Mesodermal cell (in vitro differentiated cells): ENCODE results near the gene TFB2M.

Experiments used
- H3K27ac ChIP-seq: 2 replicates; pipeline ENCODE4 v1.7.0; 2013; ENCODE audit warnings: mild to moderate bottlenecking, low read depth, low read length, moderate library complexity; ENCODE audit not compliant: severe bottlenecking
- H3K36me3 ChIP-seq: 2 replicates; pipeline ENCODE4 v1.7.1; 2013; ENCODE audit warnings: mild to moderate bottlenecking, low read length, moderate library complexity; ENCODE audit not compliant: control insufficient read depth, insufficient read depth
- H3K4me1 ChIP-seq: one replicate; pipeline ENCODE4 v1.7.1; 2013; ENCODE audit warnings: mild to moderate bottlenecking, low read length; ENCODE audit not compliant: insufficient read depth, control insufficient read depth, poor library complexity, severe bottlenecking
- H3K4me3 ChIP-seq: 2 replicates; pipeline ENCODE4 v1.7.0; 2013; ENCODE audit warnings: low read length, control low read depth, mild to moderate bottlenecking; ENCODE audit not compliant: insufficient read depth, poor library complexity, severe bottlenecking; ENCODE audit errors: extremely low read depth
- H3K9me3 ChIP-seq: 2 replicates; pipeline ENCODE4 v1.7.1; 2013; ENCODE audit warnings: mild to moderate bottlenecking, low read length, moderate library complexity; ENCODE audit not compliant: control insufficient read depth
- WGBS, 2 experiments: methylation state at CpG; one replicate each; pipeline ENCODE4 v1.1.5; 2013; ENCODE audit warnings: missing lambda C conversion rate in 2 of 2; ENCODE audit not compliant: insufficient coverage in 2 of 2; 5-methylcytosine and 5-hydroxymethylcytosine counted together

The TFB2M gene

DNA sequence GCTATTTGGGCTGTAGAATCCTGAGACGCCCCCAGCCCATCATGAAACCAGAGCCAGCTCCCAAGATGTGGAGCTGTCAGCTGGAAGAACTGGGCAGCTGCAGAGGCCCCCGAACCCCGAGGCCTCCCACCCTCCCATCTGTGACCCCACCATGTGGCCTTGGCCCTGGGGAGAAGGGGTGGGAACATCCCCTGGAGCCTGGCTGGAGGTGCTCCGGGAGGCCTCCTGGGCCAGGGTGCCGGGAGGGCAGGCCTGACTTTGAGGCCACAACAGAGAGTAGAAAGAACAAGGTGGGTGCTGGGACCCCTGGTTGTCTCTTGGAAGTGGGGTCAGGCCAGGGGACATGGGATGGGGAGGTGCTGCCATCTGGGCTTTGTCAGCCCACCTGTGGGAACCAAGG lies 53.0 kb downstream of the TFB2M start:
- no peaks in the 10 kb centered on the region for H3K36me3 ChIP-seq
- no peak overlapping the region for H3K27ac ChIP-seq
- H3K4me3 ChIP-seq: no peak overlapping the region
- peaks cover 30% of the 10 kb centered on the region for H3K9me3 ChIP-seq
- H3K4me1 ChIP-seq: no peaks in the 10 kb centered on the region
- WGBS, 2 experiments: 94 to 100% methylated on average over 3 of the region's 5 CpGs

GRCh38 chr1:246512635-246513034 lies 53.4 kb downstream of the TFB2M start:
- 81 to 90% methylated on average over 8 to 9 of the region's 10 CpGs for WGBS, 2 experiments
- peaks cover 29% of the 10 kb centered on the region for H3K9me3 ChIP-seq
- no peaks in the 10 kb centered on the region for H3K4me1 ChIP-seq
- no peak overlapping the region for H3K27ac ChIP-seq
- H3K36me3 ChIP-seq: no peaks in the 10 kb centered on the region
- no peak overlapping the region for H3K4me3 ChIP-seq

DNA sequence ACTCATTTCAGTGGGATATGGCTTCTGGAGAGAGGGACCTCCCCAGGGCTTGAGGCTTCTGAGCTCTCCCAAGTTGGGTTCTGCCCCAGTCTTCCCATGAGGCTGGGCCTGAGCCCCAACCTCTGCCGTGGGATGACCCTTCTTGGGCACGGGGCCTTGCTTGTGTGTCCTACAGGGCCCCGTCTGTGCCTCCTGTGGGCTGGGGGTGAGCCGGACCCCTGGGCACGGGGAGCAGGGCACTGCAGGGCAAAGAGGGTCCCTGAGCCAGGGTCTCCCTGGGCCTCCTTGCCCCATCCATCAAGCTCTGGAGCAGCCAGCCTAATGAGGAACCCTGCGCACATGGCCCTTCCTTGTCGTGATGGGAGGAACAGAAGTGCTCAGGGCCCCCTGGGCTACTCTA lies 53.8 kb downstream of the TFB2M start:
- no peaks in the 10 kb centered on the region for H3K36me3 ChIP-seq
- peaks cover 25% of the 10 kb centered on the region for H3K9me3 ChIP-seq
- no peaks in the 10 kb centered on the region for H3K4me1 ChIP-seq
- no peak overlapping the region for H3K27ac ChIP-seq
- WGBS, 2 experiments: 89 to 95% methylated on average over 6 of the region's 7 CpGs
- H3K4me3 ChIP-seq: no peak overlapping the region

DNA sequence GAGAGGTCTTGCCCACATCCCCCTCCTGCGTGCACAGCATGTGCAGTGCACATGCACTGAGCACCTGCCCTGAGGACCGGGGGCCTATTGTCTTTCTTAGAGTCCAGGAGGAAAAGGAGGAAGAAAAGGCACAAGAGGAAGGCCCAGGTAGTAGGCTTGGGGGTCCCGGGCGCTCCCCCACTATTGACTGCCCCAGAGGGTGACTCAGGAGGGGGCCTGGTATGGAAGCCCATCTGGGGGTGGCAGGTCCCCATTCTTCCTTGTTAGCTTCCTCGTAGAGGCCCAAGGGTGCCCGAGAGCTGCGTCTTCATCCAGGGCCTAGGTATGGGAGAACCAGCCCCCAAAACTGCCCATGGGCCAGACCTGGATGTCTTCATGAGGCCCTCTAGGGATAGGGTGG lies 54.9 kb downstream of the TFB2M start:
- Histone ChIP-seq H3K9me3 (peaks cover 14% of the 10 kb centered on the region), H3K4me1 (no peaks in the 10 kb centered on the region), H3K27ac (no peak overlapping the region), H3K4me3 (no peak overlapping the region), H3K36me3 (no peaks in the 10 kb centered on the region)
- WGBS, 2 experiments: 92 to 96% methylated on average over 2 to 5 of the region's 7 CpGs

GRCh38 chr1:246510147-246511030 lies 55.7 kb downstream of the TFB2M start:
- WGBS, 2 experiments: 73 to 87% methylated on average over 9 to 11 of the region's 13 CpGs
- Histone ChIP-seq H3K4me1 (no peaks in the 10 kb centered on the region), H3K4me3 (no peak overlapping the region), H3K27ac (no peak overlapping the region), H3K9me3 (peaks cover 6% of the 10 kb centered on the region), H3K36me3 (no peaks in the 10 kb centered on the region)

DNA sequence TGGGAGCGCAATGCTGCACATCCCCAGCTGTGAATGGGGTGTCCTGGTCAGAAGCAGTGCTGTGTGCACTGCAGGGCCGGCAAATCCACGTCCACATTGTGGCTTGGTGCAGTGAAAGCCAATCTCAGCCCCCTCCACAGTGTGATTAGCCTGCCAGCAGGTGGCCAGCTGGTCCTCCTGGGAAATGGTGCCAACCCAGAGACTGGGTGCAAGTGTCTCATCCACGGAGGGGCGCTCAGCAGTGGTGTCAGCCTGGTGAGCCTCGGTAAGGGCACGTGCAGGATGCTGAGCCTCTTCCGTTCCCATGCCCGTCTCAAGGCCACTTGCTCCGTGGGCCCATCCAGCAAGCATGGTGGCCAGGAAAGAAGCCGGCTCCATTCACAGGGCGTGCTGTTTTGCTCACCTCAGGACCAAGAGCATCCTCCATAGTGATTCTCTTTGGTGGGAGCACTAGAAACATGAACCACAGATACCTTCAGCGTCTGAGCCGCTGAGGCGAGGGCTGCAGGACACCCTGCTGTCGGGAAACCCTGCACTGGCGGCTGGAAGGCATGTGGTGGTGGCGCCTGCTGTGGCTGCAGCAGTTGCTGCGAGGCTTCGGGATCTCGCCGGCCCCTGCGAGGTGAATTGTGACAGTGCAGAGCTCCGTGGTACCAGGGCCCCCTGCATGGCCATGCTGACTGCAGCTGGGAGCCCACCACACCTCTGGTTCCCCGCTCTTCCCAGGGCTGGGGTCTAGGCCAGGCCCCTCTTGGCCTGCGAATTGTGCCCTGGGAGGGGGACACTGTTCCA lies 57.0 kb downstream of the TFB2M start:
- no peak overlapping the region for H3K27ac ChIP-seq
- WGBS, 2 experiments: 87 to 88% methylated on average over 20 to 26 of the region's 26 CpGs
- no peak overlapping the region for H3K4me3 ChIP-seq
- H3K36me3 ChIP-seq: no peaks in the 10 kb centered on the region
- H3K4me1 ChIP-seq: no peaks in the 10 kb centered on the region
- H3K9me3 ChIP-seq: no peaks in the 10 kb centered on the region

DNA sequence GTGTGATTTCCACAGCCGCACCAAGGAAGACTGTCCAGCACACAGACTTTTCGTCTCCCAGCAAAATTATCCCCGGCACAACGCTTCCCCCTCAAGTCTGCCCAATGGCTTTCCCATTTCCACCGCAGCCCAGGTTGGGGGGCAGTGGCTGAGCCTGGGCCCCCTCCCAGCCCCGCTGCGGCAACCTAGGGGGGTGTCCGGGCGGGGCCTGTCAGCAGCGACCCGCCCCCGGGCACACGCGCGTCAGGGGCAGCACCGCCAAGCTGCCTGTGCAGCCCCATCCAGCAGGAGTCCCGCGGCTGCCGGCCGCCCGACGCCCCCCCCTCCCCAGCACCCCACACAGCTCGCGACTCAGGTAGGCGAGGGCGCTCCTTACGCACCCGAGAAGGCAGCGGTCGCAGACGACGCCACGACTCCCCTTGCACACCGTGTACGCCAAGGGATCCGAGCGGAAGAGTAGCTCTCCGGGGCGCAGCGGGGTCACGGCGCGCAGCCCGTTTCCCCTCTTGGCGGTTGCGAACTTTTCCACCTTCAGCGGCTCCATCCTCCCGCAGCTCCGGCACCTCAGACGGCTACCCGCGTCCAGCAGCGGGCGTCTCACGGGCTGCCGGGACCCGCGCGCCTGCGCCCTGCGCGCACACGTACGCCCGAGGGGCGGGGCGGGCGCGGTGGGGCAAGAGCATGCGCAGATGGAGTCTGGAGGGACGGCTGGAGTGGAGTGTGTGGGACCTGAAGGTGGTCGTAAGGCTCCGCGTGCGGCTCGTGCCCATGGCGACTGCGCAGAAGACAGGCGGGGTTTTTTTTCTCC lies 59.2 kb downstream of the TFB2M start, which contains the start of gene SMYD3:
TSS of gene SMYD3 (minus strand) at position 606 of the 808 bp plus-strand sequence.
- Histone ChIP-seq H3K4me3 (peak within 1 kb of the TSS; percentile 87), H3K27ac (no peak within 1 kb of the TSS), H3K9me3 (no peaks in the 10 kb centered on the region), H3K4me1 (no peaks in the 10 kb centered on the region), H3K36me3 (no peaks in the 10 kb centered on the region)
- 1% methylated on average over 47 to 58 of the region's 79 CpGs for WGBS, 2 experiments

DNA sequence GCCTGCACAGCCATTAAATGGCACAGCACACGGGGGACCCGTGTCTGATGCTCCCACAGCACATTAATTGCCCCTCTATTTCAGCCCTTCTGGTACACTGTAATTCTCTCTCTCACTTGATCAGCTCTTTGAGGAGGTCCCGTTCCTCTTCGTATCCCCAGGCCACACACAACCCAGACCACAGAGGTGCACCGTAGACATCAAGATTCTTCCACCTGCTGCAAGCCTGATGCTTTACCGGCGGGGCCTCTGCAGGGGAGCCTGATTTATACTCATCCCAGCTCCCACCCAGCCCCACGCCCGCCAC lies 59.7 kb downstream of the TFB2M start:
- H3K4me1 ChIP-seq: no peaks in the 10 kb centered on the region
- WGBS, 2 experiments: 20 to 22% methylated on average over 6 to 9 of the region's 9 CpGs
- H3K36me3 ChIP-seq: no peaks in the 10 kb centered on the region
- H3K9me3 ChIP-seq: no peaks in the 10 kb centered on the region
- H3K27ac ChIP-seq: no peak overlapping the region
- H3K4me3 ChIP-seq: peak overlapping the region; percentile 87

DNA sequence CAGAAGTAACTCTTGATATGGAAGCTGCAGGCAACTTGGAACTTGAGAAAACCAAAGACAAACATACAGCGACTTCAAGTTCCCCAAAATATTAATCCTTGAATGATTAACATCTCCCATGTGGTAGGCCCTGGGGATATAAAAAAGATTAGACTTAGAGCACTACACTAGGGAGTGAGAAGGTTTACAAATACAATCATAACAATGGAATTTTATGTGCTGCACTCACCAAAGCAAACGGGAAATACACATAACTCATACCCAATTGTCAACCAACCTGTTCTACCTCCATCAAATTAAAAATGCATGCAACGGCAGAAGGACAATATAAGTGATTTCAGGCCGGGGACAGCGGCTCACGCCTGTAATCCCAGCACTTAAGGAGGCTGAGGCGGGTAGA lies 62.7 kb downstream of the TFB2M start:
- H3K4me1 ChIP-seq: no peaks in the 10 kb centered on the region
- no peak overlapping the region for H3K27ac ChIP-seq
- no peak overlapping the region for H3K4me3 ChIP-seq
- WGBS, 2 experiments: 79 to 88% methylated on average over 2 to 6 of the region's 7 CpGs
- H3K36me3 ChIP-seq: no peaks in the 10 kb centered on the region
- H3K9me3 ChIP-seq: no peaks in the 10 kb centered on the region

GRCh38 chr1:246497331-246497915 lies 68.6 kb downstream of the TFB2M start:
- Histone ChIP-seq H3K4me1 (no peaks in the 10 kb centered on the region), H3K36me3 (no peaks in the 10 kb centered on the region), H3K27ac (no peak overlapping the region), H3K9me3 (no peaks in the 10 kb centered on the region), H3K4me3 (no peak overlapping the region)
- no CpG with 5 or more reads among the region's 2 CpGs for WGBS, 2 experiments
